ENCODE results near the gene SPG7.
"Not testable (repeated sequence)": the region's sequence is repeated elsewhere in the genome, so short reads cannot be mapped to it uniquely, and the experiment has no call there.

Gene SPG7

GRCh38 chr16:89582614-89583196 is 74.5 kb downstream of the SPG7 start:
- no peak for DNase-seq

- DNase-seq = no peak
Observed at GRCh38 chr16:89583197-89583894, 75.1 kb downstream of the SPG7 start.

GRCh38 chr16:89583895-89584644 is 75.9 kb downstream of the SPG7 start:
- DNase-seq = no peak

GRCh38 chr16:89584768-89585549 is 76.8 kb downstream of the SPG7 start:
- DNase-seq = no peak

- no peak for DNase-seq
Observed at GRCh38 chr16:89586218-89586617, 78.0 kb downstream of the SPG7 start.

- DNase-seq = no peak
Observed at GRCh38 chr16:89586853-89587252, 78.7 kb downstream of the SPG7 start.

- DNase-seq = not testable (repeated sequence)
Observed at GRCh38 chr16:89587676-89588075, 79.5 kb downstream of the SPG7 start.

GRCh38 chr16:89588413-89589109 is 80.4 kb downstream of the SPG7 start:
- no peak for DNase-seq

- no peak for DNase-seq
Observed at GRCh38 chr16:89589241-89589926, 81.2 kb downstream of the SPG7 start.

GRCh38 chr16:89593841-89594240 is 85.6 kb downstream of the SPG7 start:
- no peak for DNase-seq

GRCh38 chr16:89595330-89596060 is 87.3 kb downstream of the SPG7 start:
- no peak for DNase-seq

GRCh38 chr16:89596061-89596689 is 88.0 kb downstream of the SPG7 start:
- no peak for DNase-seq

GRCh38 chr16:89596957-89597649 is 88.9 kb downstream of the SPG7 start:
- no peak for DNase-seq

- no peak for DNase-seq
Observed at GRCh38 chr16:89598199-89598598, 90.0 kb downstream of the SPG7 start.

GRCh38 chr16:89599451-89599858 is 91.3 kb downstream of the SPG7 start:
- DNase-seq = no peak

- DNase-seq = no peak
Observed at GRCh38 chr16:89599902-89600301, 91.7 kb downstream of the SPG7 start.

GRCh38 chr16:89600427-89600826 is 92.2 kb downstream of the SPG7 start:
- no peak for DNase-seq

- no peak for DNase-seq
Observed at GRCh38 chr16:89600956-89601355, 92.8 kb downstream of the SPG7 start.

GRCh38 chr16:89601906-89602272 is 93.7 kb downstream of the SPG7 start:
- DNase-seq = no peak

- DNase-seq = peak; percentile 8
Observed at GRCh38 chr16:89602273-89602951, 94.2 kb downstream of the SPG7 start.

Data from NCI-H1105 treated with DMSO at 0.1 percent for 48 hours (cell line).